GM23338 (cell line): ENCODE data around the gene BCO1. TPM values are rescaled to one million over a fixed set of nuclear protein-coding genes. Genes with fewer than 3 reads are reported as not detected.

Experiments used
- ATAC-seq: fragments of 200-7000 bp; cut with Tn5 transposase; 3 replicates; pipeline ENCODE4 v1.9.1; 2020
- DNase-seq: peaks from one replicate; pipeline ENCODE4 v3.0.0-alpha.2; 2015; ENCODE audit warnings: low spot score
- H2AFZ ChIP-seq: fragments of 200-600 bp; sonication (generic); 2 replicates; pipeline ENCODE4 v1.8.0; 2016; ENCODE audit warnings: antibody characterized with exemption, mild to moderate bottlenecking, moderate library complexity
- H3F3A ChIP-seq: fragments of 200-600 bp; sonication (generic); replicated peaks from 2 replicates; pipeline ENCODE4 v1.8.0; 2017; ENCODE audit warnings: antibody characterized with exemption, mixed run types, low read depth
- H3K27ac ChIP-seq: fragments of 200-600 bp; sonication (generic); 2 replicates; pipeline ENCODE4 v1.6.1; 2016; ENCODE audit warnings: low read depth
- H3K27me3 ChIP-seq: fragments of 200-600 bp; sonication (generic); 2 replicates; pipeline ENCODE4 v1.8.0; 2016; ENCODE audit warnings: mild to moderate bottlenecking, mixed run types, moderate library complexity; ENCODE audit not compliant: insufficient read depth
- H3K36me3 ChIP-seq: fragments of 200-600 bp; sonication (generic); 2 replicates; pipeline ENCODE4 v1.8.0; 2016; ENCODE audit warnings: mild to moderate bottlenecking; ENCODE audit not compliant: insufficient read depth
- H3K4me1 ChIP-seq: fragments of 200-600 bp; sonication (generic); 2 replicates; pipeline ENCODE4 v1.8.0; 2016; ENCODE audit warnings: mild to moderate bottlenecking, moderate library complexity; ENCODE audit not compliant: insufficient read depth
- H3K4me2 ChIP-seq: fragments of 200-600 bp; sonication (generic); 2 replicates; pipeline ENCODE4 v1.7.1; 2017; ENCODE audit warnings: mixed run types
- H3K4me3 ChIP-seq: fragments of 200-600 bp; sonication (generic); 2 replicates; pipeline ENCODE4 v1.6.1; 2016; ENCODE audit warnings: mixed run types
- H3K79me2 ChIP-seq: fragments of 200-600 bp; sonication (generic); replicated peaks from 2 replicates; pipeline ENCODE4 v1.8.0; 2017; ENCODE audit warnings: mild to moderate bottlenecking; ENCODE audit not compliant: insufficient read depth
- H3K9me2 ChIP-seq: fragments of 200-600 bp; sonication (generic); 2 replicates; pipeline ENCODE4 v1.8.0; 2017; ENCODE audit not compliant: insufficient read depth
- H4K20me1 ChIP-seq: fragments of 200-600 bp; sonication (generic); replicated peaks from 2 replicates; pipeline ENCODE4 v1.8.0; 2017; ENCODE audit warnings: mild to moderate bottlenecking; ENCODE audit not compliant: insufficient read depth
- H3K27ac Mint-ChIP-seq: 2 replicates; pipeline ENCODE4 v1.8.0; 2020; ENCODE audit warnings: inconsistent platforms, mild to moderate bottlenecking, moderate library complexity, mixed read lengths
- H3K27me3 Mint-ChIP-seq: 3 replicates; pipeline ENCODE4 v1.8.0; 2022; ENCODE audit warnings: low read depth, mild to moderate bottlenecking, moderate library complexity, mixed read lengths, inconsistent platforms; ENCODE audit not compliant: insufficient read depth, poor library complexity
- H3K36me3 Mint-ChIP-seq: 3 replicates; pipeline ENCODE4 v1.8.0; 2021; ENCODE audit warnings: low read depth, mild to moderate bottlenecking, inconsistent platforms, moderate library complexity, mixed read lengths
- H3K4me1 Mint-ChIP-seq: 3 replicates; pipeline ENCODE4 v1.8.0; 2020; ENCODE audit warnings: mild to moderate bottlenecking, inconsistent platforms, mixed read lengths
- H3K4me3 Mint-ChIP-seq: 3 replicates; pipeline ENCODE4 v1.8.0; 2021; ENCODE audit warnings: moderate library complexity, mild to moderate bottlenecking, inconsistent platforms, mixed read lengths
- H3K9me3 Mint-ChIP-seq: 3 replicates; pipeline ENCODE4 v1.8.0; 2020; ENCODE audit warnings: moderate library complexity, mild to moderate bottlenecking, inconsistent platforms, mixed read lengths
- CREB1 ChIP-seq: fragments of 250-450 bp; sonication (Bioruptor Pico); IDR thresholded peaks from 2 replicates; pipeline ENCODE4 v1.5.0; 2020; ENCODE audit warnings: low read depth, mild to moderate bottlenecking, moderate library complexity
- EZH2 ChIP-seq: fragments of 200-600 bp; sonication (generic); IDR thresholded peaks from one replicate; pipeline ENCODE4 v1.8.0; 2017; ENCODE audit warnings: antibody characterized with exemption, mild to moderate bottlenecking, low read depth; ENCODE audit not compliant: unreplicated experiment
- EZH2phosphoT487 ChIP-seq: fragments of 200-600 bp; sonication (generic); IDR thresholded peaks from one replicate; pipeline ENCODE4 v1.8.1; 2018; ENCODE audit warnings: antibody characterized with exemption; ENCODE audit not compliant: unreplicated experiment
- POLR2AphosphoS5 ChIP-seq: IDR thresholded peaks from 2 replicates; pipeline ENCODE4 v1.6.1; 2016; ENCODE audit warnings: antibody characterized with exemption, low read depth
- STAT1 ChIP-seq: IDR thresholded peaks from one replicate; pipeline ENCODE4 v1.6.1; 2016; ENCODE audit warnings: antibody characterized with exemption; ENCODE audit not compliant: unreplicated experiment
- ZNF114 ChIP-seq: fragments of 250-450 bp; sonication (Bioruptor Pico); IDR thresholded peaks from 2 replicates; pipeline ENCODE4 v1.5.0; 2020; ENCODE audit warnings: mild to moderate bottlenecking, moderate library complexity
- ZNF331 ChIP-seq: fragments of 250-450 bp; sonication (Bioruptor Pico); IDR thresholded peaks from 2 replicates; pipeline ENCODE4 v1.5.0; 2020; ENCODE audit warnings: low read depth, mild to moderate bottlenecking, moderate library complexity
- polyA plus RNA-seq: library from polyadenylated mRNA; unstranded; fragments of >200 nt; fragmentation: Nextera tagmentation; extraction: Ambion mirVana; gene quantifications from 2 replicates; pipeline ENCODE4 v1.2.1, GENCODE V29; 2016
- total RNA-seq: library from RNA; depleted of rRNA; stranded (reverse); fragments of >200 nt; shearing (Covaris generic); gene quantifications from 2 replicates; pipeline ENCODE4 v1.2.3, GENCODE V29; 2014
- TF ChIP-seq, protein P1 (sequence below): fragments of 250-450 bp; sonication (Bioruptor Pico); IDR thresholded peaks from 2 replicates; pipeline ENCODE4 v1.5.0; 2020; ENCODE audit warnings: mild to moderate bottlenecking, moderate library complexity
- TF ChIP-seq, protein P2 (sequence below), 2 experiments: fragments of 200-600 bp in 1 of 2; sonication (generic) in 1 of 2; conservative IDR thresholded peaks; 2 replicates each; pipeline versions ENCODE4 v1.5.1 to v1.6.1; 2016 to 2017; ENCODE audit warnings: antibody characterized with exemption in 2 of 2, low read depth in 2 of 2, mild to moderate bottlenecking in 2 of 2, moderate library complexity in 1 of 2
- TF ChIP-seq, protein P3 (sequence below): IDR thresholded peaks from one replicate; pipeline ENCODE4 v1.6.1; 2018; ENCODE audit warnings: antibody characterized with exemption; ENCODE audit not compliant: unreplicated experiment

Gene BCO1
- total and polyA plus RNA-seq, 2 experiments from 2014 or later, result 0.28 TPM; not detected in 1

DNA sequence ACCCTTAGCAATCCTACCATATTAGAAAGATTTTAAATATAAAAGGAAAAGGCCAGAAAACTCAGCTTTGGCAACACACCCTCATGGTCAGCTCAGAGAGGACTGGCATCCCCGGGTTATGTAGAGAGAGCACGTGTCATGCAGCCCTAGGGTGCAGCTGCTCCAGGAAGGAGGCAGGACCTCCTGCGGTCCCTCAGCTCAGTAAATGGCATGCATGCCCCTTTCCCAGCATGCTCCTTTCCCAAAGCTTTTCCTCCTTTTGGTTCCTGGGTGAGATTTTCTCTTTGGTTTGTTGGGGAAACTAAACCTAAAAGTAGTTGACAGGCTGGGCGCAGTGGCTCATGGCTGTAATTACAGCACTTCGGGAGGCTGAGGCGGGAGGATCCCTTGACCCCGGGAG is 80.2 kb downstream of the BCO1 start:
- peaks cover 3% of the 10 kb centered on the region for H3K4me1 ChIP-seq
- Mint-ChIP-seq H3K27ac (no peak overlapping the region), H3K4me3 (no peak overlapping the region), H3K36me3 (no peaks in the 10 kb centered on the region), H3K27me3 (peaks cover 7% of the 10 kb centered on the region), H3K4me1 (peaks cover 30% of the 10 kb centered on the region), H3K9me3 (no peaks in the 10 kb centered on the region)
- H3K27me3 ChIP-seq, result peaks cover 5% of the 10 kb centered on the region; the same call in 1 of the 2 replicates
- peak; percentile 28 for DNase-seq
- peaks cover 43% of the 10 kb centered on the region for H4K20me1 ChIP-seq
- H3K27ac ChIP-seq, result no peak overlapping the region
- H3K4me3 ChIP-seq, result no peak overlapping the region
- no peaks in the 10 kb centered on the region for H3K9me2 ChIP-seq
- H3K4me2 ChIP-seq, result no peak overlapping the region
- no peak for ATAC-seq
- H3K79me2 ChIP-seq, result peaks cover 85% of the 10 kb centered on the region
- H3F3A ChIP-seq, result no peaks in the 10 kb centered on the region
- TF ChIP-seq ZNF331 (CRISPR knock-in tag) (no peak), EZH2phosphoT487 (no peak), CREB1 (CRISPR knock-in tag) (no peak), POLR2AphosphoS5 (no peak), ZNF114 (no peak), EZH2 (no peak), STAT1 (no peak)
- TF ChIP-seq, protein P1, sequence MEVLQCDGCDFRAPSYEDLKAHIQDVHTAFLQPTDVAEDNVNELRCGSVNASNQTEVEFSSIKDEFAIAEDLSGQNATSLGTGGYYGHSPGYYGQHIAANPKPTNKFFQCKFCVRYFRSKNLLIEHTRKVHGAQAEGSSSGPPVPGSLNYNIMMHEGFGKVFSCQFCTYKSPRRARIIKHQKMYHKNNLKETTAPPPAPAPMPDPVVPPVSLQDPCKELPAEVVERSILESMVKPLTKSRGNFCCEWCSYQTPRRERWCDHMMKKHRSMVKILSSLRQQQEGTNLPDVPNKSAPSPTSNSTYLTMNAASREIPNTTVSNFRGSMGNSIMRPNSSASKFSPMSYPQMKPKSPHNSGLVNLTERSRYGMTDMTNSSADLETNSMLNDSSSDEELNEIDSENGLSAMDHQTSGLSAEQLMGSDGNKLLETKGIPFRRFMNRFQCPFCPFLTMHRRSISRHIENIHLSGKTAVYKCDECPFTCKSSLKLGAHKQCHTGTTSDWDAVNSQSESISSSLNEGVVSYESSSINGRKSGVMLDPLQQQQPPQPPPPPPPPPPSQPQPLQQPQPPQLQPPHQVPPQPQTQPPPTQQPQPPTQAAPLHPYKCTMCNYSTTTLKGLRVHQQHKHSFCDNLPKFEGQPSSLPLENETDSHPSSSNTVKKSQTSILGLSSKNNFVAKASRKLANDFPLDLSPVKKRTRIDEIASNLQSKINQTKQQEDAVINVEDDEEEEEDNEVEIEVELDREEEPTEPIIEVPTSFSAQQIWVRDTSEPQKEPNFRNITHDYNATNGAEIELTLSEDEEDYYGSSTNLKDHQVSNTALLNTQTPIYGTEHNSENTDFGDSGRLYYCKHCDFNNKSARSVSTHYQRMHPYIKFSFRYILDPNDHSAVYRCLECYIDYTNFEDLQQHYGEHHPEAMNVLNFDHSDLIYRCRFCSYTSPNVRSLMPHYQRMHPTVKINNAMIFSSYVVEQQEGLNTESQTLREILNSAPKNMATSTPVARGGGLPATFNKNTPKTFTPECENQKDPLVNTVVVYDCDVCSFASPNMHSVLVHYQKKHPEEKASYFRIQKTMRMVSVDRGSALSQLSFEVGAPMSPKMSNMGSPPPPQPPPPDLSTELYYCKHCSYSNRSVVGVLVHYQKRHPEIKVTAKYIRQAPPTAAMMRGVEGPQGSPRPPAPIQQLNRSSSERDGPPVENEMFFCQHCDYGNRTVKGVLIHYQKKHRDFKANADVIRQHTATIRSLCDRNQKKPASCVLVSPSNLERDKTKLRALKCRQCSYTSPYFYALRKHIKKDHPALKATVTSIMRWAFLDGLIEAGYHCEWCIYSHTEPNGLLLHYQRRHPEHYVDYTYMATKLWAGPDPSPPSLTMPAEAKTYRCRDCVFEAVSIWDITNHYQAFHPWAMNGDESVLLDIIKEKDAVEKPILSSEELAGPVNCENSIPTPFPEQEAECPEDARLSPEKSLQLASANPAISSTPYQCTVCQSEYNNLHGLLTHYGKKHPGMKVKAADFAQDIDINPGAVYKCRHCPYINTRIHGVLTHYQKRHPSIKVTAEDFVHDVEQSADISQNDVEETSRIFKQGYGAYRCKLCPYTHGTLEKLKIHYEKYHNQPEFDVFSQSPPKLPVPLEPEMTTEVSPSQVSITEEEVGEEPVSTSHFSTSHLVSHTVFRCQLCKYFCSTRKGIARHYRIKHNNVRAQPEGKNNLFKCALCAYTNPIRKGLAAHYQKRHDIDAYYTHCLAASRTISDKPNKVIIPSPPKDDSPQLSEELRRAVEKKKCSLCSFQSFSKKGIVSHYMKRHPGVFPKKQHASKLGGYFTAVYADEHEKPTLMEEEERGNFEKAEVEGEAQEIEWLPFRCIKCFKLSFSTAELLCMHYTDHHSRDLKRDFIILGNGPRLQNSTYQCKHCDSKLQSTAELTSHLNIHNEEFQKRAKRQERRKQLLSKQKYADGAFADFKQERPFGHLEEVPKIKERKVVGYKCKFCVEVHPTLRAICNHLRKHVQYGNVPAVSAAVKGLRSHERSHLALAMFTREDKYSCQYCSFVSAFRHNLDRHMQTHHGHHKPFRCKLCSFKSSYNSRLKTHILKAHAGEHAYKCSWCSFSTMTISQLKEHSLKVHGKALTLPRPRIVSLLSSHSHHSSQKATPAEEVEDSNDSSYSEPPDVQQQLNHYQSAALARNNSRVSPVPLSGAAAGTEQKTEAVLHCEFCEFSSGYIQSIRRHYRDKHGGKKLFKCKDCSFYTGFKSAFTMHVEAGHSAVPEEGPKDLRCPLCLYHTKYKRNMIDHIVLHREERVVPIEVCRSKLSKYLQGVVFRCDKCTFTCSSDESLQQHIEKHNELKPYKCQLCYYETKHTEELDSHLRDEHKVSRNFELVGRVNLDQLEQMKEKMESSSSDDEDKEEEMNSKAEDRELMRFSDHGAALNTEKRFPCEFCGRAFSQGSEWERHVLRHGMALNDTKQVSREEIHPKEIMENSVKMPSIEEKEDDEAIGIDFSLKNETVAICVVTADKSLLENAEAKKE (CRISPR knock-in tag), result no peak
- TF ChIP-seq, protein P2, sequence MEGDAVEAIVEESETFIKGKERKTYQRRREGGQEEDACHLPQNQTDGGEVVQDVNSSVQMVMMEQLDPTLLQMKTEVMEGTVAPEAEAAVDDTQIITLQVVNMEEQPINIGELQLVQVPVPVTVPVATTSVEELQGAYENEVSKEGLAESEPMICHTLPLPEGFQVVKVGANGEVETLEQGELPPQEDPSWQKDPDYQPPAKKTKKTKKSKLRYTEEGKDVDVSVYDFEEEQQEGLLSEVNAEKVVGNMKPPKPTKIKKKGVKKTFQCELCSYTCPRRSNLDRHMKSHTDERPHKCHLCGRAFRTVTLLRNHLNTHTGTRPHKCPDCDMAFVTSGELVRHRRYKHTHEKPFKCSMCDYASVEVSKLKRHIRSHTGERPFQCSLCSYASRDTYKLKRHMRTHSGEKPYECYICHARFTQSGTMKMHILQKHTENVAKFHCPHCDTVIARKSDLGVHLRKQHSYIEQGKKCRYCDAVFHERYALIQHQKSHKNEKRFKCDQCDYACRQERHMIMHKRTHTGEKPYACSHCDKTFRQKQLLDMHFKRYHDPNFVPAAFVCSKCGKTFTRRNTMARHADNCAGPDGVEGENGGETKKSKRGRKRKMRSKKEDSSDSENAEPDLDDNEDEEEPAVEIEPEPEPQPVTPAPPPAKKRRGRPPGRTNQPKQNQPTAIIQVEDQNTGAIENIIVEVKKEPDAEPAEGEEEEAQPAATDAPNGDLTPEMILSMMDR (conservative IDR thresholded peaks at IDR 0.05; ENCODE audit: low read depth in 2 of 2), result no peak
- TF ChIP-seq, protein P3, sequence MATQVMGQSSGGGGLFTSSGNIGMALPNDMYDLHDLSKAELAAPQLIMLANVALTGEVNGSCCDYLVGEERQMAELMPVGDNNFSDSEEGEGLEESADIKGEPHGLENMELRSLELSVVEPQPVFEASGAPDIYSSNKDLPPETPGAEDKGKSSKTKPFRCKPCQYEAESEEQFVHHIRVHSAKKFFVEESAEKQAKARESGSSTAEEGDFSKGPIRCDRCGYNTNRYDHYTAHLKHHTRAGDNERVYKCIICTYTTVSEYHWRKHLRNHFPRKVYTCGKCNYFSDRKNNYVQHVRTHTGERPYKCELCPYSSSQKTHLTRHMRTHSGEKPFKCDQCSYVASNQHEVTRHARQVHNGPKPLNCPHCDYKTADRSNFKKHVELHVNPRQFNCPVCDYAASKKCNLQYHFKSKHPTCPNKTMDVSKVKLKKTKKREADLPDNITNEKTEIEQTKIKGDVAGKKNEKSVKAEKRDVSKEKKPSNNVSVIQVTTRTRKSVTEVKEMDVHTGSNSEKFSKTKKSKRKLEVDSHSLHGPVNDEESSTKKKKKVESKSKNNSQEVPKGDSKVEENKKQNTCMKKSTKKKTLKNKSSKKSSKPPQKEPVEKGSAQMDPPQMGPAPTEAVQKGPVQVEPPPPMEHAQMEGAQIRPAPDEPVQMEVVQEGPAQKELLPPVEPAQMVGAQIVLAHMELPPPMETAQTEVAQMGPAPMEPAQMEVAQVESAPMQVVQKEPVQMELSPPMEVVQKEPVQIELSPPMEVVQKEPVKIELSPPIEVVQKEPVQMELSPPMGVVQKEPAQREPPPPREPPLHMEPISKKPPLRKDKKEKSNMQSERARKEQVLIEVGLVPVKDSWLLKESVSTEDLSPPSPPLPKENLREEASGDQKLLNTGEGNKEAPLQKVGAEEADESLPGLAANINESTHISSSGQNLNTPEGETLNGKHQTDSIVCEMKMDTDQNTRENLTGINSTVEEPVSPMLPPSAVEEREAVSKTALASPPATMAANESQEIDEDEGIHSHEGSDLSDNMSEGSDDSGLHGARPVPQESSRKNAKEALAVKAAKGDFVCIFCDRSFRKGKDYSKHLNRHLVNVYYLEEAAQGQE, result no peak
- H2AFZ ChIP-seq, result no peak overlapping the region
- no peaks in the 10 kb centered on the region for H3K36me3 ChIP-seq
